Measurements from ENCODE around the gene TOP3B.

DNA sequence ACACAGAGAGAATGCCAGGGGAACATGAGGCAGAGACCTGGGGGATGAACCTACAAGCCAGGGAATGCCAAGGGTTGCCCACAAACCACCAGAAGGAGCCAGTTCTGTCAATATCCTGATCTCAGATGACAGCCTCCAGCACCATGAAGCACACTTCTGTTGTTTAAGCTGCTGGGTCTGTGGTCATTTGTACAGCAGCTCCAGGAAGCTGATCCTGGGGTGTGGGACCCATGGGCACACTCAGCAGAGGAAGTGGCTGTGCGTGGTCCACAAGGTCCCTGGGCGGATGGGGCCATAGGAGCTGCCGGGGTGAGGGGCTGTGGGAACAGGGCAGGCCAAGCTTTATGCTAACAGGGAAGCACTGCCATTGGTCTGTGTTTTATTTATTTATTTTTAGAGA lies 42.1 kb downstream of the TOP3B start:
- TF ChIP-seq ZNF70 (CRISPR knock-in tag; IDR thresholded peaks at IDR 0.05) (no peak), TOX (CRISPR knock-in tag; IDR thresholded peaks at IDR 0.05; ENCODE audit: borderline replicate concordance) (no peak), ZFP3 (CRISPR knock-in tag; IDR thresholded peaks at IDR 0.05) (no peak), ZNF8 (CRISPR knock-in tag; IDR thresholded peaks at IDR 0.05) (no peak), PPARA (CRISPR knock-in tag; IDR thresholded peaks at IDR 0.05; ENCODE audit: borderline replicate concordance) (no peak), TCF4 (CRISPR knock-in tag; IDR thresholded peaks at IDR 0.05; ENCODE audit: borderline replicate concordance) (no peak), GLIS3 (CRISPR knock-in tag; IDR thresholded peaks at IDR 0.05) (no peak), ZC3H10 (CRISPR knock-in tag; IDR thresholded peaks at IDR 0.05) (no peak)
- TF ChIP-seq, protein P1, sequence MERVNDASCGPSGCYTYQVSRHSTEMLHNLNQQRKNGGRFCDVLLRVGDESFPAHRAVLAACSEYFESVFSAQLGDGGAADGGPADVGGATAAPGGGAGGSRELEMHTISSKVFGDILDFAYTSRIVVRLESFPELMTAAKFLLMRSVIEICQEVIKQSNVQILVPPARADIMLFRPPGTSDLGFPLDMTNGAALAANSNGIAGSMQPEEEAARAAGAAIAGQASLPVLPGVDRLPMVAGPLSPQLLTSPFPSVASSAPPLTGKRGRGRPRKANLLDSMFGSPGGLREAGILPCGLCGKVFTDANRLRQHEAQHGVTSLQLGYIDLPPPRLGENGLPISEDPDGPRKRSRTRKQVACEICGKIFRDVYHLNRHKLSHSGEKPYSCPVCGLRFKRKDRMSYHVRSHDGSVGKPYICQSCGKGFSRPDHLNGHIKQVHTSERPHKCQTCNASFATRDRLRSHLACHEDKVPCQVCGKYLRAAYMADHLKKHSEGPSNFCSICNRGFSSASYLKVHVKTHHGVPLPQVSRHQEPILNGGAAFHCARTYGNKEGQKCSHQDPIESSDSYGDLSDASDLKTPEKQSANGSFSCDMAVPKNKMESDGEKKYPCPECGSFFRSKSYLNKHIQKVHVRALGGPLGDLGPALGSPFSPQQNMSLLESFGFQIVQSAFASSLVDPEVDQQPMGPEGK (CRISPR knock-in tag; IDR thresholded peaks at IDR 0.05; ENCODE audit: borderline replicate concordance), result no peak

Measured in SK-N-SH treated with all-trans-retinoic acid at 6 μM for 48 hours (cell line).